ENCODE measurements around the gene PKP1.
A peak's percentile ranks its signal among the peaks of the same experiment; 100 is the strongest.

The PKP1 gene

GRCh38 chr1:201268604-201269151 lies 14.6 kb upstream of the PKP1 start:
- TF ChIP-seq Cebpa-rat (IDR thresholded peaks at IDR 0.05): no peak
- Histone ChIP-seq H3K27ac (no peak overlapping the region), H3K27me3 (no peaks in the 10 kb centered on the region), H3K4me2 (no peak overlapping the region), H3K4me1 (peaks cover 8% of the 10 kb centered on the region; the same call in 1 of the 2 replicates), H3K36me3 (no peaks in the 10 kb centered on the region), H4K20me1 (no peaks in the 10 kb centered on the region), H3K9ac (no peak overlapping the region), H3K9me3 (no peaks in the 10 kb centered on the region), H3K4me3 (no peak overlapping the region)

- Histone ChIP-seq H3K9ac (no peak overlapping the region), H4K20me1 (no peaks in the 10 kb centered on the region), H3K4me3 (no peak overlapping the region), H3K4me2 (no peak overlapping the region), H3K36me3 (no peaks in the 10 kb centered on the region), H3K9me3 (no peaks in the 10 kb centered on the region), H3K27me3 (no peaks in the 10 kb centered on the region), H3K27ac (no peak overlapping the region), H3K4me1 (peaks cover 8% of the 10 kb centered on the region; the same call in 1 of the 2 replicates)
- no peak for TF ChIP-seq Cebpa-rat (IDR thresholded peaks at IDR 0.05)
Measured at GRCh38 chr1:201269281-201269680, 14.0 kb upstream of the PKP1 start.

GRCh38 chr1:201269900-201270410 lies 13.4 kb upstream of the PKP1 start:
- Histone ChIP-seq H4K20me1 (no peaks in the 10 kb centered on the region), H3K9me3 (no peaks in the 10 kb centered on the region), H3K4me3 (no peak overlapping the region), H3K4me1 (peaks cover 8% of the 10 kb centered on the region; the same call in 1 of the 2 replicates), H3K27ac (no peak overlapping the region), H3K27me3 (no peaks in the 10 kb centered on the region), H3K36me3 (no peaks in the 10 kb centered on the region), H3K9ac (no peak overlapping the region), H3K4me2 (no peak overlapping the region)
- no peak for TF ChIP-seq Cebpa-rat (IDR thresholded peaks at IDR 0.05)

GRCh38 chr1:201270616-201271390 lies 12.5 kb upstream of the PKP1 start:
- Histone ChIP-seq H3K36me3 (no peaks in the 10 kb centered on the region), H3K9ac (no peak overlapping the region), H3K4me2 (no peak overlapping the region), H3K4me3 (no peak overlapping the region), H3K9me3 (no peaks in the 10 kb centered on the region), H4K20me1 (no peaks in the 10 kb centered on the region), H3K27me3 (no peaks in the 10 kb centered on the region), H3K27ac (no peak overlapping the region), H3K4me1 (peaks cover 14% of the 10 kb centered on the region; the same call in 1 of the 2 replicates)
- TF ChIP-seq Cebpa-rat (IDR thresholded peaks at IDR 0.05): no peak

GRCh38 chr1:201272799-201273198 lies 10.5 kb upstream of the PKP1 start:
- H3K9ac ChIP-seq: no peak overlapping the region
- no peaks in the 10 kb centered on the region for H4K20me1 ChIP-seq
- no peaks in the 10 kb centered on the region for H3K27me3 ChIP-seq
- H3K9me3 ChIP-seq: no peaks in the 10 kb centered on the region
- TF ChIP-seq Cebpa-rat (IDR thresholded peaks at IDR 0.05): no peak
- H3K27ac ChIP-seq: no peak overlapping the region
- H3K4me2 ChIP-seq: no peak overlapping the region
- H3K4me1 ChIP-seq: 0 out of 2 replicates have a peak, but pooled peaks cover 8% of the 10 kb centered on the region
- H3K36me3 ChIP-seq: no peaks in the 10 kb centered on the region
- H3K4me3 ChIP-seq: no peak overlapping the region

- H3K4me1 ChIP-seq: 0 out of 2 replicates have a peak, but pooled peaks cover 8% of the 10 kb centered on the region
- no peak overlapping the region for H3K27ac ChIP-seq
- H3K4me2 ChIP-seq: no peak overlapping the region
- no peaks in the 10 kb centered on the region for H3K9me3 ChIP-seq
- H3K4me3 ChIP-seq: no peak overlapping the region
- TF ChIP-seq Cebpa-rat (IDR thresholded peaks at IDR 0.05): no peak
- H3K27me3 ChIP-seq: no peaks in the 10 kb centered on the region
- H4K20me1 ChIP-seq: no peaks in the 10 kb centered on the region
- no peak overlapping the region for H3K9ac ChIP-seq
- no peaks in the 10 kb centered on the region for H3K36me3 ChIP-seq
Measured at GRCh38 chr1:201274616-201275252, 8.6 kb upstream of the PKP1 start.

GRCh38 chr1:201275253-201275666 lies 8.0 kb upstream of the PKP1 start:
- no peak overlapping the region for H3K27ac ChIP-seq
- H3K4me1 ChIP-seq: 0 out of 2 replicates have a peak, but pooled peaks cover 8% of the 10 kb centered on the region
- TF ChIP-seq Cebpa-rat (IDR thresholded peaks at IDR 0.05): no peak
- H3K36me3 ChIP-seq: no peaks in the 10 kb centered on the region
- no peak overlapping the region for H3K9ac ChIP-seq
- no peaks in the 10 kb centered on the region for H3K9me3 ChIP-seq
- 0 out of 2 replicates have a peak overlapping the region, but pooled peaks have one; percentile 4 for H3K4me2 ChIP-seq
- no peak overlapping the region for H3K4me3 ChIP-seq
- no peaks in the 10 kb centered on the region for H3K27me3 ChIP-seq
- H4K20me1 ChIP-seq: no peaks in the 10 kb centered on the region

GRCh38 chr1:201276891-201277290 lies 6.4 kb upstream of the PKP1 start:
- Histone ChIP-seq H3K27me3 (no peaks in the 10 kb centered on the region), H3K27ac (no peak overlapping the region), H3K4me2 (no peak overlapping the region), H3K9me3 (no peaks in the 10 kb centered on the region), H3K36me3 (no peaks in the 10 kb centered on the region), H3K4me3 (no peak overlapping the region), H3K9ac (no peak overlapping the region), H4K20me1 (no peaks in the 10 kb centered on the region), H3K4me1 (peaks cover 9% of the 10 kb centered on the region)
- no peak for TF ChIP-seq Cebpa-rat (IDR thresholded peaks at IDR 0.05)

GRCh38 chr1:201277441-201277840 lies 5.9 kb upstream of the PKP1 start:
- no peak for TF ChIP-seq Cebpa-rat (IDR thresholded peaks at IDR 0.05)
- H3K4me1 ChIP-seq: peaks cover 15% of the 10 kb centered on the region
- H3K4me2 ChIP-seq: no peak overlapping the region
- H4K20me1 ChIP-seq: no peaks in the 10 kb centered on the region
- H3K27ac ChIP-seq: no peak overlapping the region
- H3K27me3 ChIP-seq: no peaks in the 10 kb centered on the region
- H3K9me3 ChIP-seq: no peaks in the 10 kb centered on the region
- H3K4me3 ChIP-seq: no peak overlapping the region
- no peaks in the 10 kb centered on the region for H3K36me3 ChIP-seq
- H3K9ac ChIP-seq: no peak overlapping the region

GRCh38 chr1:201279313-201279712 lies 4.0 kb upstream of the PKP1 start:
- no peak for TF ChIP-seq Cebpa-rat (IDR thresholded peaks at IDR 0.05)
- H3K4me1 ChIP-seq: peaks cover 30% of the 10 kb centered on the region
- no peak overlapping the region for H3K4me2 ChIP-seq
- H3K9ac ChIP-seq: no peak overlapping the region
- H3K4me3 ChIP-seq: no peak overlapping the region
- no peaks in the 10 kb centered on the region for H3K36me3 ChIP-seq
- peaks cover 11% of the 10 kb centered on the region for H3K27me3 ChIP-seq
- no peaks in the 10 kb centered on the region for H4K20me1 ChIP-seq
- H3K27ac ChIP-seq: no peak overlapping the region
- H3K9me3 ChIP-seq: no peaks in the 10 kb centered on the region

Data from BLaER1 (cell line).